Memory B cell (primary cell): ENCODE measurements around the gene P2RY2.
A peak's percentile ranks its signal among the peaks of the same experiment; 100 is the strongest.
"Not testable (repeated sequence)": the region's sequence is repeated elsewhere in the genome, so short reads cannot be mapped to it uniquely, and the experiment has no call there.

Experiments
- ATAC-seq: fragments of 150-1000 bp; cut with Tn5 transposase; 2 replicates; pipeline ENCODE4 v1.10.0; 2021; ENCODE audit warnings: low read depth, mild to moderate bottlenecking, moderate library complexity
- DNase-seq, 2 donors: peaks; one replicate each; pipeline ENCODE4 v3.0.0; 2022; ENCODE audit warnings: low spot score in 2 of 2
- H3K27ac Mint-ChIP-seq: one replicate; pipeline ENCODE4 v1.8.0; 2022; ENCODE audit warnings: mild to moderate bottlenecking, moderate library complexity, mixed read lengths
- H3K27me3 Mint-ChIP-seq: one replicate; pipeline ENCODE4 v1.8.0; 2022; ENCODE audit warnings: mixed read lengths
- H3K36me3 Mint-ChIP-seq: one replicate; pipeline ENCODE4 v1.8.0; 2022; ENCODE audit warnings: mild to moderate bottlenecking, mixed read lengths
- H3K4me1 Mint-ChIP-seq: one replicate; pipeline ENCODE4 v1.8.0; 2022; ENCODE audit warnings: mixed read lengths
- H3K4me3 Mint-ChIP-seq: one replicate; pipeline ENCODE4 v1.8.0; 2022; ENCODE audit warnings: mild to moderate bottlenecking, moderate library complexity, mixed read lengths
- H3K9me3 Mint-ChIP-seq: one replicate; pipeline ENCODE4 v1.8.0; 2022; ENCODE audit warnings: mixed read lengths

P2RY2 gene

DNA sequence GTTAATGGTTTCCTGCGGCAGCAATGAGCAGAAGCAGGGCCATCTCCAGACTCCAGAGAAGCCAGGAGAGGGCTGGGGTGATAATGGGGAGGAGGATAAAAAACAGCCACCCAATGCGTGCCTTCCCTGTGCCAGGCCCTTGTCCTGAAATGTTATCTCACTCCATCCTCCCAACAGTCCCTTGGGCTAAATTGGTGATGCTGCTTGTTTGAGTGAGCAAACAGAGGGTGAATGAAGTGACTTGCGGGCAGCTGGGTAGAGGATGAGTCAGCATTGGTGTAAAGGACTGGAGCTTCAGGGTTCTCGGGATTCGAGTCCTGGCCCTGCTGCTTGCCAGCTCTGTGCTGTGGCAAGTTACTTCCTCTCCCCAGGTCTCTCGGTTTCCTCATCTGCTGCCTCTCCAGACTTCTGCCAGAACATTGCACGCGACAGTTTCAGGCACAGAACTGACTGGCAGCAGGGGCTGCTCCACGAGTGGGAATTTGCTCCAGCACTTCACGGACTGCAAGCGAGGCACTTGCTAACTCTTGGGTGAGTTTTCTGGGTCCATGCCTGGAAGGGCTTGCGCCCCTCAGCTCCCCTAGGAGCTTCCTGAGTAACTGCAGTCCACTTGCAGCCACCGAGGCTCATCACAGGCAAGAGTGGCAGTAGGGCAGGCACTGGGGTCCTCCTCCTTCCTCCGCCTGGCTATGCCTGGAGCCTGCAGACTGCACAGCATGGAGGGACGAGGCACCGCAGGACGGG lies 54.0 kb downstream of the P2RY2 start, which contains the start of gene P2RY6:
Gene P2RY6 (plus strand): TSS at position 403 of the 744 bp plus-strand sequence. CDS start 24,181 bp downstream, outside the sequence.
- H3K27ac Mint-ChIP-seq: no peak within 1 kb of the TSS
- H3K4me3 Mint-ChIP-seq: no peak within 1 kb of the TSS
- DNase-seq (no peak), ATAC-seq (peak; percentile 22)
- H3K9me3 Mint-ChIP-seq: no peaks in the 10 kb centered on the region
- peaks cover 3% of the 10 kb centered on the region for H3K4me1 Mint-ChIP-seq
- H3K27me3 Mint-ChIP-seq: no peaks in the 10 kb centered on the region
- no peaks in the 10 kb centered on the region for H3K36me3 Mint-ChIP-seq

DNA sequence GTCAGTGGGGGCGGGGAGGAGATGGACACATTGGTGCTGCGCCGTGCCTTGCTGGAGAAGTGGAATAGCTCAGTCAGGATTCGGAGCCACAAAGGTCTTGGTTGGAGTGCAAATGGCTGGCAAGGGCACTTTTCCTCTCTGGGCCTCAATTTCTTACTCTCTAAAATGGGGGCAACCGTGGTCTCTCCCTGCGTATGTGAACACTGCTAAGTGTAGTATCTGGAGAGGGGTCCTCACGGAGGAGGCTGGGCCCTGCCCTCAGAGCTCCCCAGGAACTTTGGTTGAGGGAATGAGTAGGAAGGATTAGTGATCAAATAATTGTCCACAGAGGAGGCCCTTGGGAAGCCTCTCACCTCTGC lies 54.6 kb downstream of the P2RY2 start:
- Mint-ChIP-seq H3K27ac (no peak overlapping the region), H3K36me3 (no peaks in the 10 kb centered on the region), H3K27me3 (no peaks in the 10 kb centered on the region), H3K4me3 (no peak overlapping the region), H3K4me1 (peaks cover 3% of the 10 kb centered on the region), H3K9me3 (no peaks in the 10 kb centered on the region)
- ATAC-seq (no peak), DNase-seq (no peak)

DNA sequence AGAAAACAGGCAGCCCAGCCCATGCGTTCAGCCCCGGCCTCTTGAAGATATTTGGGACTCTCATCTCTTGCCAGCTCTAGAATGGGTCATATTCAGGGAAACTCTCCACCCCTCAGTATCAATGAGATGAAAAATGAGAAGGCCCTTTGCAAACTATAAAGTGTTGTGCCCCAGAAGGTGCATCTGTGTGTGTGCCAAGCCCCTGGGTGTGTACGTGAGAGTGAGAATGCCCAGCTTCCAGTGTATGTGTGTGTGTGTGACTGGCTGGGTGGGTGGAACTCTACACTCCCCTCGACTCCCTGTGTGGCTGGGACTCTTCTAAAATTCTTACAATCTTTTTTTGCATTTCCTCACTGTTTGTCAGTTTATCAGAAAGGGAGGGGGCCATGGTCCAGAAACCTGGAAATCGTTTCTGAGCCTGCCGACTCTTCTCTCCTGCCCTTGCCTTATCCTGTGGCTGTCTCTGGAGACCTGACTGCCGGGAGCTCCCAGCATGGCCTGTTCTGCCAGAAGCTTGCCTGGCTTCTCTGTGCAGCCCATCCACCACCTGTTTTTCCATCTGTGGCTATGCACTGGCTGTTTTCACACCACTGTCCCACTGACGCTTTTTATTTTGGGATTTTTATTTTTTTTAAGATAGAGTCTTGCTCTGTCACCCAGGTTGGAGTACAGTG lies 55.3 kb downstream of the P2RY2 start:
- no peak for ATAC-seq
- Mint-ChIP-seq H3K27ac (no peak overlapping the region), H3K9me3 (no peaks in the 10 kb centered on the region), H3K4me1 (peaks cover 3% of the 10 kb centered on the region), H3K36me3 (no peaks in the 10 kb centered on the region), H3K4me3 (no peak overlapping the region), H3K27me3 (no peaks in the 10 kb centered on the region)
- no peak for DNase-seq

DNA sequence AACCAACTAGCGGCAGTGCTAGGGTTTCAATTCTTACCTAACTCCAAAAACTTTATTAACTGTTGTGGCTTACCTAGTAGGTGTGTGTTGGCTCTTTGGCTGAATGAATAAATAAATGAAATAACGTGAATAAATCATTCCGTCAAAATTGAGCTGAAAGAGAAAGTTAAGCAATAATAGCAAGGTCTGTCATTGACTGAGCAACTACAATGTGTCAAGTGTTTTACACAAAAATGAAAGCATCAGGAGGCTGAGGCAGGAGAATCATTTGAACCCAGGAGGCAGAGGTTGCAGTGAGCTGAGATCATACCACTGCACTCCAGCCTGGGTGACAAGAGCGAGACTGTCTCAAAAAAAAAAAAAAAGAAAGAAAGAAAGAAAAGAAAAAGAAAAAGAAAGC lies 56.1 kb downstream of the P2RY2 start:
- not testable (repeated sequence) for ATAC-seq, H3K27ac Mint-ChIP-seq, H3K9me3 Mint-ChIP-seq, DNase-seq, H3K27me3 Mint-ChIP-seq, H3K36me3 Mint-ChIP-seq, H3K4me3 Mint-ChIP-seq, H3K4me1 Mint-ChIP-seq

DNA sequence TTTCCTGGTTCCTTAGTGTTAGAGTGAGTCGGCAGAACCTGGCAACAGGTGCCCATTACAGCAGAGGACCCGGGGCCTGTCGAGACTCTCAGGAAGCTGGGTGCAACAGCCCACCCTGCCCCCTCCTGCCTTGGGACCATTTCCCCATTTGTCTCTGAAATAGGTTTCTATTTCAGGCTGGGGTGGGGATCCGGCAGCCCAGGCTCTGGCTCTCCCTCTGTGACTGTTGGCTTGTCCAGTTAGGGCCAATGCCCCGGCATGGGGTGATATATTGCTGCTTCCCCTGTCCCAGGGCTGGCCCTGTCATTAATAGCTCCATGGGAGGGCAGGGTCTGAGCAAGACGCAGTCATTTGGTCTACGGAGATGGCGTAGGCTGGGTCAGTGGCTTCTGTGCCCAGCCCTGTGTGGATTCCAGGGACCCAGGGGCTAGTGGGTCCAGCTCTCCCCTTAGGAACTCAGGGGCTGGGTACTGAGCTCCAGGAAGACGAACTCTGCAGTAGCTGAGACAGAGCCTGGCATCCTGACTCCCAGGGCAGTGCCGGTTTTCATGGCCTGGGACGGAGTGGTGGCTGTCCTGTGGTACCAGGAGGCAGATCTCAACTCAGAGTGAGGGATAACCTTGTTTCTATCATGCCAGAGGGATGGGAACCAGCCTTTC lies 56.8 kb downstream of the P2RY2 start:
- Mint-ChIP-seq H3K27me3 (no peaks in the 10 kb centered on the region), H3K4me1 (peaks cover 3% of the 10 kb centered on the region), H3K27ac (no peak overlapping the region), H3K4me3 (no peak overlapping the region), H3K9me3 (no peaks in the 10 kb centered on the region), H3K36me3 (no peaks in the 10 kb centered on the region)
- no peak for DNase-seq
- no peak for ATAC-seq

DNA sequence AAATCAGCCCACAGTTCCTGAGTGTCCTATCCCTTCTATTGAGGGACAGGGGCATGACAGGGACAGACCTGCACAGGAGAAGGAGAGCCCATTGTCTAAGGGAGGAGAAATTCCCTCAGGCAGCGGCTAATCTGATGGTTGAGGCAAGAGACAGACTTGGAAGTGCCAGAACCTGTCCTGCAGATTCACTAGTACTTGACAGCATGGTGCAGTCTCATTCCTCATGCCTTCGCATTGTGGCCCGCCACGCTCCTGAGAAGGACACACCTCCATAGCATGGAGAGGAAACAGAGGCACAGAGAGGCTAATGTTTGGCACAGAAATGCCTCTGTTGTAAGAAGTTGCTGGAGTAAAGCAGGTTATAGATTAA lies 57.3 kb downstream of the P2RY2 start:
- no peak overlapping the region for H3K4me3 Mint-ChIP-seq
- no peak for DNase-seq
- no peaks in the 10 kb centered on the region for H3K36me3 Mint-ChIP-seq
- H3K4me1 Mint-ChIP-seq: peaks cover 3% of the 10 kb centered on the region
- no peaks in the 10 kb centered on the region for H3K9me3 Mint-ChIP-seq
- no peak overlapping the region for H3K27ac Mint-ChIP-seq
- no peak for ATAC-seq
- no peaks in the 10 kb centered on the region for H3K27me3 Mint-ChIP-seq

DNA sequence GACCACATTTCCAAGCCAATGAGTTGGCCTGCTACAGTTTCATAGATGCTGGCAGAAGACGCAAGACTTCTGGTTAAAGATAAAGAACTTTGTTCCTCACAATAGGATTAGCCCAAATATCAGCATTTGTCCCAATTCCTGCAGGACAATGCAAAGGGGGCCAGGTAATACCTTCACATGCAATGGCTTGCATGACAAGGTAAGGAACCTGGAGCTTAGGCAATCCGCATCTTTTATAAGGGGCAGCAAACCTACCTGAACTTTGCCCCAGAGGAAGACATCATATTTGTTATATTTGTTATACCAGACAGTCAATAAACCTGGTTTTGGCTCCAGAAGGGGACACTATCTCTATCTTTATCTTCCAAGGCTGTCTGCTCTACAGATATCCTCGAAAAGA lies 59.4 kb downstream of the P2RY2 start:
- Mint-ChIP-seq H3K4me1 (peaks cover 6% of the 10 kb centered on the region), H3K36me3 (no peaks in the 10 kb centered on the region), H3K9me3 (no peaks in the 10 kb centered on the region), H3K27ac (no peak overlapping the region), H3K4me3 (no peak overlapping the region), H3K27me3 (no peaks in the 10 kb centered on the region)
- DNase-seq (no peak), ATAC-seq (no peak)

DNA sequence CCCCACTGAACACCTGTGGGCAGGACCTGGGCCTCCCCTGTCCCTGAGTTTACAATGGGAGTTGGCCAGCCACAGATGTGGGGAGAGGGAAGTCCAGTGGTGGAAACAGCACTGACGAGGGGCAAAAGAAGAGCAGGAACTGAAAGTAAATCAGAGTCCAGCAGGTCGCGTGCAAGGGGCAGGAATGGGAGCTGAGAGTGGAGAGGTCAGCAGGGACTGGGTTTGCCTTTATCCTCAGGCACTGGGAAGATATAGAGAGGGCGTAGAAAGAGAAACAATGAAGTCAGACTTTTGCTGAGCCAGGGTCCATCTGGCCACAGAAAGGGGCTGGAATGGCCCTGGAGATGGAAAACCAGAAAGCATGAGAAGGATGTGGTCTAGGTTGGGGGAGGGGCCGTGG lies 62.5 kb downstream of the P2RY2 start:
- H3K4me1 Mint-ChIP-seq: peaks cover 8% of the 10 kb centered on the region
- H3K9me3 Mint-ChIP-seq: no peaks in the 10 kb centered on the region
- H3K4me3 Mint-ChIP-seq: no peak overlapping the region
- H3K27ac Mint-ChIP-seq: peak overlapping the region; percentile 10
- DNase-seq: no peak
- no peaks in the 10 kb centered on the region for H3K27me3 Mint-ChIP-seq
- H3K36me3 Mint-ChIP-seq: no peaks in the 10 kb centered on the region
- ATAC-seq: no peak

DNA sequence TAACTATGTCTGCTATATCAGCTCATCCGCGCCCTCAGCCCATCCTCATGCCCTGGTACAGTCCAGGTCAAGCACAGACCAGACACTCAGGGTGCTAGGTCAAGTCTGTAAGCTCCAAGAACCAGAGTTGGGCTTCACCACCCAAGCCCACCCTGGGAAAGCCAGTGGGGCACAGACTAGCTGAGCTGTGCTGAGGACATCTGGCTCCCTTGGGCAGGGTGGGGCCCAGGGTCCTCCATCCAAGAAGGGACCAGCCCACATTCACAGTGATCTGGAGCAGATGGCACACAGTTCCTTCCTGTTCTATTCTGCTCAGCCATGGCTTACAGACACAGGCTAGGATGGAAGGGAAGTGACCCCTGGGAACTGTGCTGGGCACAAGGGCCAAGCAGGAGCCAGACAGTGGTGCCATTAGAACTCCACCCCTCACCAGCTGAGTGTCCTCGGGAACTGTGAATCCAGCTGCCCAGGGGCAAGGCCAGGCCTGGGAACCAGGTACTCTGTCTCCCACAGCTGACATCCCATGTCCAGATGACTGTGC lies 63.2 kb downstream of the P2RY2 start:
- H3K36me3 Mint-ChIP-seq: no peaks in the 10 kb centered on the region
- no peaks in the 10 kb centered on the region for H3K9me3 Mint-ChIP-seq
- DNase-seq (no peak), ATAC-seq (no peak)
- no peaks in the 10 kb centered on the region for H3K27me3 Mint-ChIP-seq
- H3K27ac Mint-ChIP-seq: no peak overlapping the region
- H3K4me1 Mint-ChIP-seq: peaks cover 8% of the 10 kb centered on the region
- H3K4me3 Mint-ChIP-seq: no peak overlapping the region

DNA sequence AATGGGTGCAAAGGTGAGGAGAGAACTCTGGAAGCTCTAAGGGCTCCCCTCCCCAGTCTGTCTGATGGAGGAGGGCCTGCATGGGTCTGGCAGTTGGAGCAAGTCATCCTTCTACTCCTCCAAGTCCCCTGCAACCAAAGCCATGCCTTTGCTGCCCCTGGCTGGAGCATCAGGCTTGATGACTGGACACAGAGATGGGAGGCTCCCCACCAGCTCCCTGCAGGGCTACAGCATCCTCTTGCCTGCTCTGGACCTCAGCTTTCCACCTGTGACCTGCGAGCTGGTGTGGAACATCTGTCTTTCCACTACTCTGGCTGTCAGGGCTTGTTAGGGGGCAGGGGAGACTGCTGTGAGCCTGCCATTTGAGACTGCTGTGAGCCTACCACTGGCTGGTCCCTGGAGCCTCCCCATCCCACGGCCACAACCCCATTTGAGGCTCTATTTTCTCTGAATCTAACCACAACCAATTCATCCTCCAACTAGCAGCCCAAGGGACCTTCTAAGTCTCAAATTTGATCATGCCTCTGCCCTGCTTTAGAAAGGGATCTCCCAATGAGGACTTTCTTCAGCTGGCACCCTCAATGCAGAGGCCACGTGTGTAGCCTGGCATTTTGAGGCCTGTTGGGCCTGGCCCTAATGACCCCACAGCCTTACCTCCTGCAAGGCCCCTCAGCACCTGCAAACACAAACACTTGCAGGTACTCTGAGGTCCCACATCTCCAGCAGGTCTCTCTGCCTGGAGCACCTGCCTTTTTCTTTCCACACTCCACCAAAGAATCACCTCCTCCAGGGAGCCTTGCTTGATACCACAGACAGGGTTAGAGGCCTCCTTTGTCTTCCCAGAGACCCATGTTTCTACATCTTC lies 63.9 kb downstream of the P2RY2 start:
- no peak overlapping the region for H3K27ac Mint-ChIP-seq
- H3K4me3 Mint-ChIP-seq: no peak overlapping the region
- no peak for ATAC-seq
- peaks cover 8% of the 10 kb centered on the region for H3K4me1 Mint-ChIP-seq
- H3K27me3 Mint-ChIP-seq: no peaks in the 10 kb centered on the region
- H3K36me3 Mint-ChIP-seq: no peaks in the 10 kb centered on the region
- no peak for DNase-seq
- no peaks in the 10 kb centered on the region for H3K9me3 Mint-ChIP-seq

DNA sequence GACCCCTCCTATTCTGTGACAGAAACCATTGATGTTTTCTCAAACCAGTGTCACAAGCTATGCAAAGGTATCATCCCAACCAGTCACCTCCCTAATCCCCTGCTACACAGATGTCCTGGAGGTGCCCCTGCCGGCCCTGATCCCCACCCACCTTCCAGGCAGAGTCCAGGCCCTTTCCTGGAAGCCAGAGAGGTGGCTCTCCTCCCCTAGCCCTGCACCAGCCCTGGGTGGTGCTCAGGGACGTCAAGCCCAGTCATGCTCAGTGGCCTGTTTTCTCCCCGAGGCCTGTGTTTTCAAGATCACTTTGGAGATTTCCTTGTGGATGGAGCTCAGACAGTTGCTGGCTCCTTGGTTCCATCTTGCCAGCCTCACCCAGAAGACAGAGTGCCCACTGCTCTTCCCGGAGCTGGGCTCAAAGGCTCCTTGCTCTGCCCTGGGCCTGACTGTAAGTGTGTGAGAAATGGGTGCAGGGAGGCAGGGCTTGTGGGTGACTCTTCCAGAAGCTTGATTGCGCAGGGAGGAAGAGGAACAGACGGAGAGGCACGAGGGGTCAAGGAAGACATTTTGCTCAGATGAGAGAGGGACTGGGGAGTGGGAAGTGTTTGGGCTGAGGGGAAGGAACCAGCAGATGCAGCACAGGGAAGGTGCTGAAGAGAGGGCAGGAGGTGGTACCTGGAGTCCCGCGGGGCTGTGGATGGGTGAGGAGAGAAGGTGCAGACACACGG lies 65.4 kb downstream of the P2RY2 start:
- DNase-seq (no peak), ATAC-seq (no peak)
- Mint-ChIP-seq H3K4me1 (peaks cover 15% of the 10 kb centered on the region), H3K27ac (no peak overlapping the region), H3K36me3 (no peaks in the 10 kb centered on the region), H3K27me3 (no peaks in the 10 kb centered on the region), H3K4me3 (no peak overlapping the region), H3K9me3 (no peaks in the 10 kb centered on the region)

DNA sequence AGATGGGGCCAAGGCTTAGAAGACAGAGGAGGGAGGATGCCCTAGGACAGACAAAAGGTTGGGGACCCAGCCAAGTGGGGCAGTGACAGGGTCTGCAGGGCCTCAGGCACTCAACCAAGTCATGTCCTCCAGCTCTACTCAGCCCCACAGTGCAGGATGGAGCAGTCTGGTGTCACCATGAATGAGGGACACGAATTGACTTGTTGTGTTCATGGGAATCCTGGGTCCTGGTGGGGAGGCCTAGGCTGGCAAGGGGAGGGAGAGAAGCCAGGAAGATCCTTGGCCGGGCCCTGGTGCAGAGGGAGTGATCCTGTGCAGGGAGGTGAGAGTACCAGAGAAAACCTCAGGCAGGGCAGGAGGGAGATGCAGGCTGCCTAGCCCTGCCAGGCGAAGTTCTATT lies 66.0 kb downstream of the P2RY2 start:
- Mint-ChIP-seq H3K4me3 (no peak overlapping the region), H3K9me3 (no peaks in the 10 kb centered on the region), H3K27ac (no peak overlapping the region), H3K4me1 (peaks cover 20% of the 10 kb centered on the region), H3K36me3 (no peaks in the 10 kb centered on the region), H3K27me3 (no peaks in the 10 kb centered on the region)
- DNase-seq: no peak
- no peak for ATAC-seq

DNA sequence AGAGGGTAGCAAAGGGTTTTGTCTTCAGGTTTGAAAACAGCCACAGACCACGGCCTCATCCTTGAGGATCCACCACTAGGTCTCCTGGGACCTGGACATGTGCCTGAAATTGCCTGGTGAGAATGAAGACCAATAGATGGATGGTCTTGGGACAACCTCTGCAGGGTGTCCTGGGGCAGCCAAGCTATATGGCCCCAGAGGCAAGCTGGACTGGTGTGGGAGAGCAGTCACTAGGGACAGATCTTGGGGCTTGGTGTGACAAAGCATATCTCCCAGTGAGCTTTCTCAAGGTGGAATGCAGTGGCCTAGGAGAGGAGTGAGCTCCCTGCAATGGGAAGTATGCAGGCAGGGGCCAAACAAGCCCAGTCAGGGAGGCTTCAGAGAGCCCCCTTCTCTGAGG lies 67.6 kb downstream of the P2RY2 start:
- ATAC-seq: no peak
- Mint-ChIP-seq H3K36me3 (no peaks in the 10 kb centered on the region), H3K27me3 (no peaks in the 10 kb centered on the region), H3K9me3 (no peaks in the 10 kb centered on the region), H3K4me3 (no peak overlapping the region), H3K4me1 (peaks cover 25% of the 10 kb centered on the region), H3K27ac (no peak overlapping the region)
- DNase-seq: no peak
